ENCODE results near the gene PTPRG.

DNA sequence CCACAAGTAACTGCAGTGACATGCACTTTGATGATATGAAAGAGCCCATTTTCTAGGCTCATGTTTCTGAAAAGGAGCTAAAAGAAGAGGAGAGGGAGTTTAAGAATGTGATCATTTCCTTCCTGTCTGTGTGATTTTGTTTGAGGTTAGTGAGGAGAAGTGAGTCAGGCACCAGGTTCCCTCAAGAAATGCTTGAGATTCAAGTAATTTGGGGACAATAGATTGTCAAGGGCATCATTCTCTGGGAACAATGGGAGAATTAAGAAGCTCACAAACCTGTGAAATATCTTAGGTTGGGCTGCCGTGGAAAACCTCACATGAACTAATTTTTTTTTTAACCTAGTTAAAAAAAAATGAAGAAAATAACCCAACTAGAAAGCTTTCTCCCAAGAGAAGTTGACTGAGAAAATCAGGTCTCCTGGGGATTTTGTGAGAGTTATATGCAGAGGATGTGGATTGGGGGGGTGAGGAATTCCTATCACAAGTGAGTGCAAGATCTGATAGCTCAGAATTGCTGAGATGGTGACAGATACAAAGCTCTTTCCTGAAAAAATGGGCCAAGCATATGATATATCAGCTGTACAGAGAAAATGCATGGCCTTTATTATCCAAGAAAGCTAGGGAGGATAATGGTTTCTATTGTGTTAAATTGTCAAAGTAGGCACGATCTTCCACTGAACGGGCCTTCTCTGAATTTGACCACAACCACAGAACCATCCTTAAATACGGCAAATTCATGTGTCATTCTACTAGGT is 608.7 kb downstream of the PTPRG start:
- TF ChIP-seq POLR2A (IDR thresholded peaks at IDR 0.05; ENCODE audit: low read depth, low read length), result no peak
- TF ChIP-seq POLR2AphosphoS5 (IDR thresholded peaks at IDR 0.05; ENCODE audit: low read depth, low read length), result no peak
